ENCODE results near the gene DRD2.

GRCh38 chr11:113396690-113397089 lies 78.5 kb downstream of the DRD2 start:
- TF ChIP-seq CTCF (IDR thresholded peaks at IDR 0.05): no peak
- no peak for TF ChIP-seq POLR2A (IDR thresholded peaks at IDR 0.05)

Measured in body of pancreas (tissue), 4 donors.